AG08396 (cell line): ENCODE data around the gene RAMACL.

Experiments
- DNase-seq: peaks from one replicate; pipeline ENCODE4 v3.0.0; 2012; ENCODE audit warnings: low spot score, mixed read lengths

Gene RAMACL

DNA sequence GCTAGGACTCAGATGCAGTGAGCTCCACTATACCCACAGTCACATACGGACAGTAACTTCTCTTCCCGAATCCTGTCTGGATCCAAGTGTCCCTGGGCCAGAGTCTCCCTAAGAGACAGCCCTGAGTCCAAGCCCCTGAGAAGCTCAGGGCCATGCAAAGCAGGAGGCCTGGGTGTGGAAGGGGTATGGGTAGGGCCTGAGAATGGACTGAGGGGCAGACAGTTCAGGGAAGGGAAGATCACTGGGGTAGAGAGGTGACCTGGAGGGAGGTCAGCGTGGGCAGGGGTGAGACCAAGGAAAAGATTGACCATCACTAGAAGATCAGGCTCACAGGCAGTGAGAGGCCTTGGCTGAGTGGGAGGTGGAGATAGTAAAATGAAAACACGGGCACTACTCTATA lies 31.8 kb upstream of the RAMACL start:
- DNase-seq = no peak

DNA sequence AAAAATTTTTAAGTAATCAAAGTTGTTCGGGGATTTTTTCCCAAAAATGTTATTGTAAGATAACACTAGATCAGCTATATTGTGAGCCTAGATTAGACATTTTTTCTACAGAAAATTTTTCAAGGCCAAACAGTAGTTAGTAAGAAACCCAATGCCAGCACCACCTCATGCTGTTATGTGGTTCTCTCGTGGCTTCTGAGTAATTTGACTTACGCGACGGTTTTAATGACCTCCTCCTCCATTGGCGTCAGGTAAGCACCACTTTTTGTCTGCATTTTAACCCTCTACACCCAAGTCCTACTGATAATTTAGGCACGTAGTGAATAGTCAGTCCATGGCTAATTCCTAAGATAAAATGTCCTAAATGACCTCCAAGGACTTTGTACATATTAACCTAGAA lies 30.9 kb upstream of the RAMACL start:
- DNase-seq = no peak

- no peak for DNase-seq
Measured at GRCh38 chr6:166616261-166617238, 30.1 kb upstream of the RAMACL start.

- no peak for DNase-seq
Measured at GRCh38 chr6:166615059-166615770, 28.7 kb upstream of the RAMACL start.

- DNase-seq = no peak
Measured at GRCh38 chr6:166614589-166614988, 28.1 kb upstream of the RAMACL start.

GRCh38 chr6:166614171-166614583 lies 27.7 kb upstream of the RAMACL start:
- DNase-seq = no peak

DNA sequence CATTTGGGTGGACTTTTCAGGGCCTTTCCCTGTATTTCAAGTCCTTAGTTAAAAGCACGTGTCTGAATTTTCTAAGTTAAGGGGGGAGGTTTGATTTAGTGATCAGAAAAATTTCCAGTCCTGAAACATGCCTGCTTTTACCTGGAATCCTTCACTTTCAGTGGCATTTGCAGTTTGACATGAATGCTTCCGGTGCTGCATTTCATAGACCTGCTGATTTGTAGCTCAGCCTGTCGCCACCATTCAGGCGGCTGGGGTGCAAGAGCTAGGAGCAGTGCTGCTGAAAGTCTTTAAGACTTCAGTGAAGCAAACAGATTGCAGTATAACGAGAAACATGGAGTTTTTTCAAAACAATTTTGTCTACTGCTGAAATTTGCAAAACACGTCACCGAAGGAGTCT lies 26.5 kb upstream of the RAMACL start:
- DNase-seq = no peak

- no peak for DNase-seq
Measured at GRCh38 chr6:166612471-166612881, 26.0 kb upstream of the RAMACL start.

DNA sequence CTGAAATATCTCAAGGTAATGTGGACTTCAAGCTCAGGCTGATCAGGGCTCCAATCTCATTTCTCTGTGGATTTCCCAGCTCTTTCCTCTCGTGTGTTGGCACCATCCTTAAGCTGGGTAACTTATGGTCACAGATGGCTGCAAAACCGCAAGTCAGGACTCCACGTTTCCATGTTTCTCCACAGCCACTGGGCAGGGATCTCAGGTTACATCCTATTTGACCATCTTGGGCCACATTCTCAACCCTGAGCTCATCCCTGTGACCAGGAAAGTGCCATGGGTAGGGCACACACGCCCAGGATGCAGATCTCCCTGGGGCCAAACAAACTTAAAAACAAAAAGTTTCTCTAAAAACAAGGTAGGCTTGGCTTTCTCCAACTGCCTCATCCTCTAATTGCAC lies 25.2 kb upstream of the RAMACL start:
- DNase-seq = no peak

GRCh38 chr6:166610069-166610468 lies 23.6 kb upstream of the RAMACL start:
- DNase-seq = no peak

GRCh38 chr6:166608774-166609173 lies 22.3 kb upstream of the RAMACL start:
- peak; percentile 79 for DNase-seq

- DNase-seq = no peak
Measured at GRCh38 chr6:166605752-166606151, 19.3 kb upstream of the RAMACL start.

DNA sequence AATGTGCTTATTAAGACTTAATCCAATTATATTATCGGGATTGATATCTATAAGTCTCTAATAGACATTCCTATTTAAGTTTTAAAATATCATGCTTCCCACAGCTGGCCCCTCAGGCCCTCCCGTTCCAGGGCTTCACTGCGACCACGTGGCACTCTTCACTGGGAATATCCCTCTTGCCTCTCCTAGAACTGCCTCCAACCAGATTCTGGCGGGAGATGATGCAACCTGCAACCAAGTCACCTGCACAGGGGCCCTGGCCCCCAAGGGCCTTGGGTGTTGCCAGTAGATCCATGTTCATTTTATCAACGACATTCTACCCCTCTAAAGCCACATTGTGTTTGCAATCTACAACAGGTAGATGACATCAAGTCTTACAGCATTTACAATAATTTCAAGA lies 18.4 kb upstream of the RAMACL start:
- no peak for DNase-seq

DNA sequence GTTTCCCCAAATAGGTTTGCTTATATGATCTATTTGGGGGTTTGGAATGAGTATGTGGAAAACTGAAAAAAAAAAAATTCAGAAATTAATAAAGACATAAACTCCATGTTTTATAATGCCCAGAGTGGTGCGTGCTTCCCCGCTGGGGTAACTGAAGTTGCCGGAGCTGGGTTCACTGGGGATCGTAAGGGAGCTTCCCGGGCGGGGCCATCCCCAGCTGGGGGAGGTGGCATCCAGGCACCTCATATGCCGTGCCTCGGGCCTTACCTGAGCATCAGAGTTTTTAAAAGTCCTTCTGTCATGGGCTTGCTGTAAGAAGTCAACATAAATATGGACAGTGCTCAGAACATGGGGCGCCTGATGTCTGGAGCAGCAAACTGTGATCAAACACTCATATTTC lies 17.9 kb upstream of the RAMACL start:
- no peak for DNase-seq

DNA sequence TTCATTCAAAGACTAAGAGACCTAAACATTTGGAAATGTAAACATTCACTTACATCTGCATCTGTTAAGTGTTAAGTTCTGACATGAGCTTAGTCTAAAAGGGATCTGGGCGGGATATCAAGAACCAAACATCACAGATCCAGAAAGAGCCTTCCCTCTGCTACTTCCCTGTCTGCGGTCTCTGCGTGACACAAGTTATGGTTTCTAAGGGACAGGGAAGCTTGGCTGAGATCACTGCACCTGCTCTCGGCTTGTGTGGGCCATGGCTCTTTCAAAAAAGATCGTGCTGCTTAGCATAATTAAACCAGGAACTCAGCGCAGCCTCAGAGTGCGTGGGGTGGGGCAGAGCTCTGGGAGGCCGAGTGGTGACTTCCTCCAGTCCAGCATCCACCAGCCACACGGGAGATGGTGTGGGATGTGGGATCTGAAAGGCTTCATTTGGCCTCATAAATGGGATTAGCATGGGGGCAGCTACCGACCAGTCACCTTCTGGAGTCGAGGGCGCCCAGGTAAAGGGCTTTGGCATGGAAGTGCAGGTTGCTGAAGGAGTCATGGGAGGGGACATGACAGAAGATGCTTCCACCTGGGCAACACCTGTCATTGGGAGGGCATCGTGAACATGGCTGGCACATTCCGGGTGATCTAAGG lies 16.7 kb upstream of the RAMACL start:
- no peak for DNase-seq

GRCh38 chr6:166601956-166602355 lies 15.5 kb upstream of the RAMACL start:
- DNase-seq = no peak

DNA sequence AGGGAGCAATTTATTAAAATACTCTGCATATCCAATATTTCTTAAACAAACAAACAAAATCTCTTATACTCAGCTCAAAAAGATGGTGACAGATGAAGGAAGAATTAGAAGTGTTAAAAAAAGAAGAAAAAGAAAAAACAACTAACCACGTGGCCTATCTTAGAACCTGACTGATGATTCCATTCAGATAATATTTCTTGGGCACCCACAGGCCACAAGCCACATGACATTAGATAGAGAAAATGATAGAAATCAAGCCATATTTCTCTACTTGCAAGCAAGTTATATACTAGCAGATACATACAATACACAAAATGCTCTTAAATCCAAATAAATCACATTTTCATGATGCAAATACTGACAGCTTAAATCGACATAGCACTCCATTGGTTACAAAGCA lies 14.5 kb upstream of the RAMACL start:
- no peak for DNase-seq

- DNase-seq = no peak
Measured at GRCh38 chr6:166599205-166599604, 12.7 kb upstream of the RAMACL start.

GRCh38 chr6:166598441-166599138 lies 12.1 kb upstream of the RAMACL start:
- DNase-seq = peak; percentile 77

GRCh38 chr6:166597711-166598440 lies 11.4 kb upstream of the RAMACL start:
- no peak for DNase-seq

- DNase-seq = no peak
Measured at GRCh38 chr6:166596776-166597507, 10.5 kb upstream of the RAMACL start.
